ENCODE data around the gene CPLX3.

CPLX3 gene

GRCh38 chr15:74821091-74821789 is 5.2 kb upstream of the CPLX3 start:
- DNase-seq (ENCODE audit: low read depth, low spot score) = no peak
- ChIA-PET POLR2A (no interaction called here), CTCF (interaction anchor here (0.9 to 2.0 kb wide), 2 partner anchors 15 to 52 kb away, joined by 3 to 8 read pairs; no protein-coding TSS in a partner anchor)
- H3K4me3 ChIP-seq (ENCODE audit: low read depth, low read length) = no peak overlapping the region
- TF ChIP-seq, protein P1, sequence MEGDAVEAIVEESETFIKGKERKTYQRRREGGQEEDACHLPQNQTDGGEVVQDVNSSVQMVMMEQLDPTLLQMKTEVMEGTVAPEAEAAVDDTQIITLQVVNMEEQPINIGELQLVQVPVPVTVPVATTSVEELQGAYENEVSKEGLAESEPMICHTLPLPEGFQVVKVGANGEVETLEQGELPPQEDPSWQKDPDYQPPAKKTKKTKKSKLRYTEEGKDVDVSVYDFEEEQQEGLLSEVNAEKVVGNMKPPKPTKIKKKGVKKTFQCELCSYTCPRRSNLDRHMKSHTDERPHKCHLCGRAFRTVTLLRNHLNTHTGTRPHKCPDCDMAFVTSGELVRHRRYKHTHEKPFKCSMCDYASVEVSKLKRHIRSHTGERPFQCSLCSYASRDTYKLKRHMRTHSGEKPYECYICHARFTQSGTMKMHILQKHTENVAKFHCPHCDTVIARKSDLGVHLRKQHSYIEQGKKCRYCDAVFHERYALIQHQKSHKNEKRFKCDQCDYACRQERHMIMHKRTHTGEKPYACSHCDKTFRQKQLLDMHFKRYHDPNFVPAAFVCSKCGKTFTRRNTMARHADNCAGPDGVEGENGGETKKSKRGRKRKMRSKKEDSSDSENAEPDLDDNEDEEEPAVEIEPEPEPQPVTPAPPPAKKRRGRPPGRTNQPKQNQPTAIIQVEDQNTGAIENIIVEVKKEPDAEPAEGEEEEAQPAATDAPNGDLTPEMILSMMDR (IDR thresholded peaks at IDR 0.05; ENCODE audit: insufficient read depth, low read length, missing control alignments) = no peak

DNA sequence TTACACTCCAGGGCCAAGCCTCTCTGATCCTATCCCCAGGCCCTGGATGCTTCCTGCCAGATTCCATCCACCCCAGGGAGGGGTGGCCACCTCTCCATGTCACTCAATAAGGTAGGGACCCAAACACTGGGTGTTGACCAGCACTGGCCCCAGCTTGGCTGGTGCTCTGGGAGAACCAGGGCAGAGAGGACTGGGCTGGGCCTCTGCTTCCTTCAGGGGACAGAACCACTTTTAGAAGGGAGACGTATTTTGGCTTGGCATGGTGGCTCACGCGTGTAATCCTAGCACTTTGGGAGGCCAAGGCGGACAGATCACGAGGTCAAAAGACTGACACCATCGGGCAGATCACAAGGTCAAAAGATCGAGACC is 4.7 kb upstream of the CPLX3 start:
- ChIA-PET CTCF (interaction anchor here (0.9 kb wide), 1 partner anchor 14 kb away, joined by 3 read pairs; no protein-coding TSS in a partner anchor), POLR2A (no interaction called here)
- TF ChIP-seq, protein P1 (IDR thresholded peaks at IDR 0.05; ENCODE audit: insufficient read depth, low read length, missing control alignments) = no peak
- H3K4me3 ChIP-seq (ENCODE audit: low read depth, low read length) = no peak overlapping the region
- DNase-seq (ENCODE audit: low read depth, low spot score) = no peak

DNA sequence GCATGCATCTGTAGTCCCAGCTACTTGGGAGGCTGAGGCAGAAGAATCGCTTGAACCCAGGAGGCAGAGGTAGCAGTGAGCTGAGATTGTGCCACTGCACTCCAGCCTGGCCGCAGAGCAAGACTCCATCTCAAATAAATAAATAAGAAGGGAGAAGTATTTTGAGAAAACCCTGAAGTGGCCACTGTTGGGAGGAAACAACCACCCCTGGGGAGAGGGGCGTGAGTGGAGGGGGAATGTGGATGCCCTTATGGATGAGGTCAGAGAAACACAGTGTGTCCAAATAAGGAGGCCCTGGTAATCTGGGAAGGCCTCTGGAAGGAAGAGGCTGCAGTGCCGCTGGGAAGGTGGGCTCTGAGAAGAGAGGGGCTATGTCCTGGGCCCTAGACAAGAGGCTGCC is 4.2 kb upstream of the CPLX3 start:
- ChIA-PET CTCF (no interaction called here), POLR2A (no interaction called here)
- no peak for DNase-seq (ENCODE audit: low read depth, low spot score)
- TF ChIP-seq, protein P1 (IDR thresholded peaks at IDR 0.05; ENCODE audit: insufficient read depth, low read length, missing control alignments) = no peak
- H3K4me3 ChIP-seq (ENCODE audit: low read depth, low read length) = no peak overlapping the region

- DNase-seq (ENCODE audit: low read depth, low spot score) = no peak
- TF ChIP-seq, protein P1 (IDR thresholded peaks at IDR 0.05; ENCODE audit: insufficient read depth, low read length, missing control alignments) = no peak
- ChIA-PET CTCF (interaction anchor here (1.1 kb wide), 1 partner anchor 24 kb away, joined by 4 read pairs; no protein-coding TSS in a partner anchor), POLR2A (no interaction called here)
- H3K4me3 ChIP-seq (ENCODE audit: low read depth, low read length) = no peak overlapping the region
Observed at GRCh38 chr15:74823324-74823723, 3.1 kb upstream of the CPLX3 start.

- no peak for DNase-seq (ENCODE audit: low read depth, low spot score)
- CTCF ChIA-PET = interaction anchor here (1.5 to 7.9 kb wide), 3 partner anchors 11 to 16 kb away, joined by 4 to 43 read pairs (median 20); partner anchors contain the start of gene ULK3
- TF ChIP-seq, protein P1 (IDR thresholded peaks at IDR 0.05; ENCODE audit: insufficient read depth, low read length, missing control alignments) = no peak
- H3K4me3 ChIP-seq (ENCODE audit: low read depth, low read length) = no peak overlapping the region
- POLR2A ChIA-PET = no interaction called here
Observed at GRCh38 chr15:74824976-74825375, 1.5 kb upstream of the CPLX3 start.

GRCh38 chr15:74825866-74826265 is 561 bp upstream of the CPLX3 start:
- no peak overlapping the region for H3K4me3 ChIP-seq (ENCODE audit: low read depth, low read length)
- CTCF ChIA-PET = interaction anchor here (0.7 to 7.9 kb wide), 6 partner anchors 10 to 56 kb away, joined by 3 to 53 read pairs (median 12); partner anchors contain the start of gene ULK3
- no peak for DNase-seq (ENCODE audit: low read depth, low spot score)
- POLR2A ChIA-PET = no interaction called here
- TF ChIP-seq, protein P1 (IDR thresholded peaks at IDR 0.05; ENCODE audit: insufficient read depth, low read length, missing control alignments) = no peak

All from AG04449 (cell line).